OCI-LY7 (cell line): ENCODE results near the gene MICAL3. TPM values are rescaled to one million over a fixed set of nuclear protein-coding genes. Genes with fewer than 3 reads are reported as not detected.
A peak's percentile ranks its signal among the peaks of the same experiment; 100 is the strongest.

ENCODE experiments used
- BruUV-seq: library from RNA; stranded (reverse); fragments of 400-500 nt; replicated peaks from 2 replicates; lab custom pipeline; 2021; lab: Mats Ljungman, UMichigan
- CTCF ChIA-PET: fragments of 300-600 bp; sonication (Branson Sonifier 250); formaldehyde crosslinking; loops from one replicate; lab custom pipeline; 2022; ENCODE audit warnings: antibody characterized with exemption; ENCODE audit not compliant: unreplicated experiment; lab: Charles Lee
- POLR2A ChIA-PET: fragments of 300-600 bp; sonication (Branson Sonifier 250); formaldehyde crosslinking; loops from one replicate; lab custom pipeline; 2022; ENCODE audit warnings: antibody characterized with exemption; lab: Charles Lee
- DNase-seq: peaks from one replicate; pipeline ENCODE4 v3.0.0-alpha.2; 2015; ENCODE audit warnings: low spot score
- H2AFZ ChIP-seq: fragments of 200-600 bp; sonication (generic), shearing (Covaris generic); 2 replicates; pipeline ENCODE4 v1.6.1; 2014; ENCODE audit warnings: mild to moderate bottlenecking, antibody characterized with exemption, low read length, moderate library complexity
- H3K27ac ChIP-seq: fragments of 200-600 bp; sonication (generic); 2 replicates; pipeline ENCODE4 v1.5.1; 2014; ENCODE audit warnings: mixed run types, low read depth, mild to moderate bottlenecking, moderate library complexity, low read length, inconsistent platforms; ENCODE audit not compliant: poor library complexity, severe bottlenecking
- H3K36me3 ChIP-seq: fragments of 200-600 bp; sonication (generic); 2 replicates; pipeline ENCODE4 v1.6.1; 2014; ENCODE audit warnings: mild to moderate bottlenecking, antibody characterized with exemption, low read length, moderate library complexity, mixed read lengths; ENCODE audit not compliant: insufficient read depth
- H3K4me1 ChIP-seq: fragments of 200-600 bp; sonication (generic); 2 replicates; pipeline ENCODE4 v1.5.1; 2014; ENCODE audit warnings: mild to moderate bottlenecking, low read length; ENCODE audit not compliant: insufficient read depth, poor library complexity, severe bottlenecking
- H3K4me2 ChIP-seq: fragments of 200-600 bp; sonication (generic); 2 replicates; pipeline ENCODE4 v1.6.1; 2014; ENCODE audit warnings: mild to moderate bottlenecking, low read length
- H3K4me3 ChIP-seq: fragments of 200-600 bp; sonication (generic); 2 replicates; pipeline ENCODE4 v1.5.1; 2014; ENCODE audit warnings: mild to moderate bottlenecking, low read depth, low read length; ENCODE audit not compliant: poor library complexity, severe bottlenecking
- H3K79me2 ChIP-seq: fragments of 200-600 bp; sonication (generic); 2 replicates; pipeline ENCODE4 v1.6.1; 2016; ENCODE audit warnings: low read depth, mild to moderate bottlenecking, low read length, moderate library complexity, mixed read lengths; ENCODE audit not compliant: insufficient read depth
- H3K9me2 ChIP-seq: fragments of 200-600 bp; sonication (generic); 2 replicates; pipeline ENCODE4 v1.6.1; 2016; ENCODE audit warnings: mild to moderate bottlenecking, low read length, mixed read lengths; ENCODE audit not compliant: insufficient read depth
- H3K9me3 ChIP-seq: fragments of 200-600 bp; sonication (generic); 2 replicates; pipeline ENCODE4 v1.6.1; 2014; ENCODE audit warnings: mild to moderate bottlenecking, mixed run types, low read length, mixed read lengths
- H4K20me1 ChIP-seq: fragments of 200-600 bp; sonication (generic); 2 replicates; pipeline ENCODE4 v1.6.1; 2014; ENCODE audit warnings: mild to moderate bottlenecking, antibody characterized with exemption, low read length, moderate library complexity, mixed read lengths; ENCODE audit not compliant: insufficient read depth
- EZH2phosphoT487 ChIP-seq: fragments of 200-600 bp; sonication (generic); IDR thresholded peaks from 2 replicates; pipeline ENCODE4 v1.6.1; 2018; ENCODE audit warnings: low read depth, borderline replicate concordance, mild to moderate bottlenecking, mixed run types, antibody characterized with exemption, low read length, moderate library complexity, mixed read lengths
- intact Hi-C: fragments of 100-400 bp; cut with micrococcal nuclease; formaldehyde crosslinking; loops from one replicate; pipeline ENCODE4 v1.10.0; 2022; ENCODE audit not compliant: unreplicated experiment
- total RNA-seq, 2 experiments: library from RNA; depleted of rRNA in 1 of 2; stranded (reverse); fragments of >200 nt in 1 of 2; shearing (Covaris generic) in 1 of 2; gene quantifications; 2 replicates each; pipeline ENCODE4 v1.2.3, GENCODE V29; 2014 to 2022
- TF ChIP-seq, protein P1 (sequence below): fragments of 200-600 bp; sonication (generic); conservative IDR thresholded peaks from 2 replicates; pipeline ENCODE4 v1.5.1; 2014; ENCODE audit warnings: mild to moderate bottlenecking, antibody characterized with exemption, low read length, moderate library complexity, mixed read lengths

The MICAL3 gene
- total RNA-seq, 2 experiments from 2014 or later = 80.9 to 210 TPM

DNA sequence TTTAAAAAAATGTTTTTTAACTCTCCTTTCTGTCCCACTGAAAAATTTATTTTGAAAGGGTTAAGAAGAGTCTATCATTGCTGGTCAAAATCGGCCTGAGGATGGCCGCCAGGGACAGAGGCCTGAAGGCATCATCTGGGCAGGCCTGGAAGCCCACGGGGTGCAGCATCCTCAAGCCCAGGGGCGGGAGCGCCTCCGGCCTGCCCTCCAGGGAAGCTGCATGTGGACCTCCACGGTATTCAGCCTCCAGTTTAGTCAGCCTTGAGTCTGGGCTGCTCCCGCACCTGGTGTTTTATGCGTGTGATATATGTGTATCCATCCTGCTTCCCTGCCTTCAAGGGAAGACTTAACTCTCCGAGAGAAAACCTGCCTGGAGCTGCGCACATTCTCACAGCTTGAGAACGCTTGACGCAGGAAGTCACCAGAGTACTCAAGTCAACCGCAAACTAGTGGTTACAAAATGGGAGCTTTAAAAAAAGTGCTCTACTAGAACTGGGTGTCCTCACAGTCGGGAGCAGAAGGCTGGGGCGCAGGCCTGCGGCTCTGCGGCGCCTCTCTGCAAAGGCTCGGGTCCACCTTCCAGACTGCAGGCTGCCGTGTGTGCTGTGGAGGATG is 236.5 kb downstream of the MICAL3 start:
- BruUV-seq = TSS peak; percentile 68
- Histone ChIP-seq H3K4me2 (no peak overlapping the region), H3K9me3 (no peaks in the 10 kb centered on the region), H4K20me1 (no peaks in the 10 kb centered on the region), H3K27ac (no peak overlapping the region), H3K36me3 (peaks cover 49% of the 10 kb centered on the region), H3K9me2 (no peaks in the 10 kb centered on the region), H3K4me1 (peaks cover 8% of the 10 kb centered on the region), H3K4me3 (no peak overlapping the region), H2AFZ (no peak overlapping the region), H3K79me2 (no peaks in the 10 kb centered on the region)
- ChIA-PET CTCF (no interaction called here), POLR2A (no interaction called here)
- intact Hi-C loops = no loop called here
- TF ChIP-seq, protein P1, sequence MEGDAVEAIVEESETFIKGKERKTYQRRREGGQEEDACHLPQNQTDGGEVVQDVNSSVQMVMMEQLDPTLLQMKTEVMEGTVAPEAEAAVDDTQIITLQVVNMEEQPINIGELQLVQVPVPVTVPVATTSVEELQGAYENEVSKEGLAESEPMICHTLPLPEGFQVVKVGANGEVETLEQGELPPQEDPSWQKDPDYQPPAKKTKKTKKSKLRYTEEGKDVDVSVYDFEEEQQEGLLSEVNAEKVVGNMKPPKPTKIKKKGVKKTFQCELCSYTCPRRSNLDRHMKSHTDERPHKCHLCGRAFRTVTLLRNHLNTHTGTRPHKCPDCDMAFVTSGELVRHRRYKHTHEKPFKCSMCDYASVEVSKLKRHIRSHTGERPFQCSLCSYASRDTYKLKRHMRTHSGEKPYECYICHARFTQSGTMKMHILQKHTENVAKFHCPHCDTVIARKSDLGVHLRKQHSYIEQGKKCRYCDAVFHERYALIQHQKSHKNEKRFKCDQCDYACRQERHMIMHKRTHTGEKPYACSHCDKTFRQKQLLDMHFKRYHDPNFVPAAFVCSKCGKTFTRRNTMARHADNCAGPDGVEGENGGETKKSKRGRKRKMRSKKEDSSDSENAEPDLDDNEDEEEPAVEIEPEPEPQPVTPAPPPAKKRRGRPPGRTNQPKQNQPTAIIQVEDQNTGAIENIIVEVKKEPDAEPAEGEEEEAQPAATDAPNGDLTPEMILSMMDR = no peak
- no peak for TF ChIP-seq EZH2phosphoT487
- no peak for DNase-seq

DNA sequence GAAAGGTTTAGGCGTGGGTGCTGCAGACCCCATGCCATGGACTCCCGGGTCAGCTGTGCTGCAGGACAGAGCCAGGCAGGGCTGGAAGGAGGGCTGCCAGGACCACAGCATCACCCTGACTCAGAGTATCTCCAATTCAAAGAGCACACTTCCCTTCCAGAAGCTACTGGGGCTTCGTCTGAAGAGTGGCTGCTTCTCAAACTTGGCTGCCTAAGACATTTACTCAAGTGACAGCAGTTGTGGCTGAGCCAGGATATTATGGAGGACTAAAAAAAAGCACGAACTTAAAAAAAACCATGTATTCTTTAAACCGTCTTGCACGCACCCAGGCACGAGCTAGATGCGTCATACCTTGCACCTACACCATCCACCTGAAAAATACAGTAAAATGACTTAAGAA is 237.1 kb downstream of the MICAL3 start:
- TF ChIP-seq, protein P1 = no peak
- no peak for TF ChIP-seq EZH2phosphoT487
- no peak for DNase-seq
- H3K4me2 ChIP-seq = no peak overlapping the region
- no peaks in the 10 kb centered on the region for H3K9me2 ChIP-seq
- H3K79me2 ChIP-seq = no peaks in the 10 kb centered on the region
- BruUV-seq = no TSS peak
- ChIA-PET CTCF (interaction anchor here (2.4 kb wide), 1 partner anchor 9 kb away, joined by 11 read pairs; no protein-coding TSS in a partner anchor), POLR2A (no interaction called here)
- H3K9me3 ChIP-seq = no peaks in the 10 kb centered on the region
- H3K4me1 ChIP-seq = peaks cover 8% of the 10 kb centered on the region
- no peak overlapping the region for H2AFZ ChIP-seq
- H3K27ac ChIP-seq = no peak overlapping the region
- H3K4me3 ChIP-seq = no peak overlapping the region
- H3K36me3 ChIP-seq = peaks cover 43% of the 10 kb centered on the region
- intact Hi-C loops = no loop called here
- H4K20me1 ChIP-seq = no peaks in the 10 kb centered on the region

DNA sequence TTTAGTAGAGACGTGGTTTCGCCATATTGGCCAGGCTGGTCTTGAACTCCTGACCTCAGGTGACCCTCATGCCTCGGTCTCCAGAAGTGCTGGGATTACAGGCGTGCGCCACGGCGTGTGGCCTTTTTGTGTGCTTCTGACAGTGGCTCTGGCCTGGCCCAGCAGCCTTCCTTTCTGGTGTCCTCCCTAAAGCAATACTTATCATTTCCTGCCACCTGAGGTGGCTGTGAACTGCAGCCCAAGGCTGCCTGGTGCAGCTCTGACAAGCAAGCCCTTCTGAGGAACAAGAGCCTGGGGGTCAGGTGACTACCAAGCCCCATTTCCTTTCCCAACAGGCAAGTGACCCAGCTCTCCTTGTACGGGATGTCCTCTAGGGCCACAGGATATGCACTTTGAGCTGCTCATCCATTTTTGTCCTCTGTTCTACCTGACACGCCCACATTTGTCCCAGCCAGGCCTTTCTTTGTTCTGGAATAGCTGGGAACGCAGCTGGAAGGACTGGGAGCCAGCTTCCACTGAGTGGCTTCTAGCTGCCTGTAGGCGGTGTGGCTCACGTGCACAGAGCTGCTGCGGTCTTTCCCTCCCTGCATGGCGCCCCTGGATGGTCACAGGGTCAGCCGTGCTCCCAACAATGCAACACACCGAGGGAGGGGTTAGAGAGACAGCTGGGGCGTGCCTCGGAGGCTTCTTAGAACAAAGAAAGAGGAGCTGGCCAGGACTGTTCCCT is 237.8 kb downstream of the MICAL3 start:
- no peaks in the 10 kb centered on the region for H3K9me3 ChIP-seq
- no peaks in the 10 kb centered on the region for H3K79me2 ChIP-seq
- intact Hi-C loops = no loop called here
- no peak overlapping the region for H3K4me2 ChIP-seq
- ChIA-PET CTCF (interaction anchor here (1.7 to 2.4 kb wide), 2 partner anchors 9 to 228 kb away, joined by 5 to 11 read pairs; no protein-coding TSS in a partner anchor), POLR2A (interaction anchor here (0.8 to 2.5 kb wide), 5 partner anchors 13 to 289 kb away, joined by 3 to 6 read pairs (median 3); no protein-coding TSS in a partner anchor)
- no peak overlapping the region for H3K4me3 ChIP-seq
- peak overlapping the region; percentile 19 for H3K27ac ChIP-seq
- DNase-seq = peak; percentile 47
- H3K9me2 ChIP-seq = no peaks in the 10 kb centered on the region
- BruUV-seq = no TSS peak
- no peak overlapping the region for H2AFZ ChIP-seq
- peaks cover 37% of the 10 kb centered on the region for H3K36me3 ChIP-seq
- H4K20me1 ChIP-seq = no peaks in the 10 kb centered on the region
- TF ChIP-seq, protein P1 = no peak
- no peak for TF ChIP-seq EZH2phosphoT487
- H3K4me1 ChIP-seq = peaks cover 11% of the 10 kb centered on the region
